ENCODE measurements around the gene VPS26C.
"Not testable (repeated sequence)": the region's sequence is repeated elsewhere in the genome, so short reads cannot be mapped to it uniquely, and the experiment has no call there.

The VPS26C gene

GRCh38 chr21:37230632-37231248, 36.4 kb downstream of the VPS26C start:
- no peak for DNase-seq (ENCODE audit: low read depth in 2 of 2)

- DNase-seq (ENCODE audit: low read depth in 2 of 2): no peak
Observed at GRCh38 chr21:37228003-37228400, 39.1 kb downstream of the VPS26C start.

- DNase-seq (ENCODE audit: low read depth in 2 of 2): no peak
Observed at GRCh38 chr21:37227071-37228002, 39.8 kb downstream of the VPS26C start.

GRCh38 chr21:37226041-37226920, 40.9 kb downstream of the VPS26C start:
- no peak for DNase-seq (ENCODE audit: low read depth in 2 of 2)

GRCh38 chr21:37224861-37225839, 42.0 kb downstream of the VPS26C start:
- DNase-seq (ENCODE audit: low read depth in 2 of 2): no peak

GRCh38 chr21:37223804-37224345, 43.3 kb downstream of the VPS26C start:
- DNase-seq (ENCODE audit: low read depth in 2 of 2): no peak

GRCh38 chr21:37222248-37222647, 44.9 kb downstream of the VPS26C start:
- DNase-seq (ENCODE audit: low read depth in 2 of 2): not testable (repeated sequence)

GRCh38 chr21:37220981-37221664, 46.0 kb downstream of the VPS26C start:
- DNase-seq (ENCODE audit: low read depth in 2 of 2): peak; percentile 82 to 95

- DNase-seq (ENCODE audit: low read depth in 2 of 2): no peak
Observed at GRCh38 chr21:37220433-37220980, 46.6 kb downstream of the VPS26C start.

GRCh38 chr21:37219761-37220432, 47.2 kb downstream of the VPS26C start:
- no peak for DNase-seq (ENCODE audit: low read depth in 2 of 2)

- no peak for DNase-seq (ENCODE audit: low read depth in 2 of 2)
Observed at GRCh38 chr21:37214952-37215351, 52.2 kb downstream of the VPS26C start.

- DNase-seq (ENCODE audit: low read depth in 2 of 2): no peak
Observed at GRCh38 chr21:37210799-37211198, 56.3 kb downstream of the VPS26C start.

- DNase-seq (ENCODE audit: low read depth in 2 of 2): no peak
Observed at GRCh38 chr21:37210130-37210529, 57.0 kb downstream of the VPS26C start.

- no peak for DNase-seq (ENCODE audit: low read depth in 2 of 2)
Observed at GRCh38 chr21:37208741-37209225, 58.4 kb downstream of the VPS26C start.

- no peak for DNase-seq (ENCODE audit: low read depth in 2 of 2)
Observed at GRCh38 chr21:37208056-37208721, 58.9 kb downstream of the VPS26C start.

- DNase-seq (ENCODE audit: low read depth in 2 of 2): no peak
Observed at GRCh38 chr21:37207441-37208009, 59.6 kb downstream of the VPS26C start.

GRCh38 chr21:37206496-37206895, 60.6 kb downstream of the VPS26C start:
- no peak for DNase-seq (ENCODE audit: low read depth in 2 of 2)

GRCh38 chr21:37204580-37204979, 62.6 kb downstream of the VPS26C start:
- DNase-seq (ENCODE audit: low read depth in 2 of 2): no peak
